SK-N-SH (cell line): ENCODE data around the gene SRPRA. TPM values are rescaled to one million over a fixed set of nuclear protein-coding genes. Genes with fewer than 3 reads are reported as not detected.
A peak's percentile ranks its signal among the peaks of the same experiment; 100 is the strongest.

Source experiments
- CTCF ChIA-PET: fragments of 300-600, 350-600 bp; formaldehyde crosslinking; extraction: SDS; loops from one replicate; lab custom pipeline; 2021; lab: Yijun Ruan, JAX
- POLR2A ChIA-PET: fragments of 350-600 bp; sonication (Branson Sonifier 250); formaldehyde crosslinking; extraction: SDS; loops from one replicate; lab custom pipeline; 2020; ENCODE audit warnings: antibody characterized with exemption, inconsistent platforms; lab: Yijun Ruan, JAX
- DNase-seq: peaks from one replicate; pipeline ENCODE4 v3.0.0; 2012
- H2AFZ ChIP-seq: fragments of 200-600 bp; sonication (generic); 2 replicates; pipeline ENCODE4 v1.8.1; 2016; ENCODE audit warnings: antibody characterized with exemption, mild to moderate bottlenecking, low read depth
- H3F3A ChIP-seq: fragments of 200-600 bp; sonication (generic); replicated peaks from 2 replicates; pipeline ENCODE3; 2016; ENCODE audit warnings: antibody characterized with exemption, mild to moderate bottlenecking; ENCODE audit not compliant: insufficient read depth
- H3K27ac ChIP-seq, 2 experiments: fragments of 200-500 bp in 1 of 2; fragments of 200-600 bp in 1 of 2; sonication (Bioruptor generic) in 1 of 2; sonication (generic), shearing (Covaris generic) in 1 of 2; 2 replicates each; pipeline versions ENCODE4 v1.5.1 to v1.6.1; 2014 to 2016; ENCODE audit warnings: low read depth in 2 of 2, inconsistent platforms in 1 of 2, low read length in 1 of 2, mild to moderate bottlenecking in 1 of 2, mixed read lengths in 1 of 2
- H3K27me3 ChIP-seq: fragments of 200-600 bp; sonication (generic), shearing (Covaris generic); 2 replicates; pipeline ENCODE4 v1.6.1; 2016; ENCODE audit warnings: mixed run types; ENCODE audit not compliant: insufficient read depth
- H3K36me3 ChIP-seq, 2 experiments: fragments of 200-500 bp in 1 of 2; fragments of 200-600 bp in 1 of 2; sonication (Bioruptor generic) in 1 of 2; sonication (generic) in 1 of 2; replicated peaks in 1 of 2; 2 replicates each; pipeline versions ENCODE3 to v1.5.1; 2014 to 2016; ENCODE audit warnings: low read length in 1 of 2, mild to moderate bottlenecking in 1 of 2; ENCODE audit not compliant: insufficient read depth in 2 of 2, control insufficient read depth in 1 of 2
- H3K4me1 ChIP-seq, 2 experiments: fragments of 200-500 bp in 1 of 2; fragments of 200-600 bp in 1 of 2; sonication (Bioruptor generic) in 1 of 2; sonication (generic), shearing (Covaris generic) in 1 of 2; 2 replicates each; pipeline versions ENCODE4 v1.5.1 to v1.6.1; 2014 to 2016; ENCODE audit warnings: low read depth in 1 of 2, low read length in 1 of 2, mixed run types in 1 of 2; ENCODE audit not compliant: insufficient read depth in 2 of 2, control insufficient read depth in 1 of 2
- H3K4me2 ChIP-seq: fragments of 200-600 bp; sonication (generic), shearing (Covaris generic); 2 replicates; pipeline ENCODE4 v1.6.1; 2017; ENCODE audit warnings: mixed run types
- H3K4me3 ChIP-seq, 2 experiments: fragments of 200-500 bp in 1 of 2; fragments of 200-600 bp in 1 of 2; sonication (Bioruptor generic) in 1 of 2; sonication (generic), shearing (Covaris generic) in 1 of 2; 2 replicates each; pipeline versions ENCODE4 v1.5.1 to v1.8.1; 2014 to 2016; ENCODE audit warnings: low read depth in 2 of 2, inconsistent platforms in 1 of 2, low read length in 1 of 2, mild to moderate bottlenecking in 1 of 2, mixed read lengths in 1 of 2, moderate library complexity in 1 of 2
- H3K79me2 ChIP-seq: fragments of 200-600 bp; sonication (generic); 2 replicates; pipeline ENCODE4 v1.8.1; 2017; ENCODE audit warnings: mild to moderate bottlenecking; ENCODE audit not compliant: insufficient read depth
- H3K9ac ChIP-seq: fragments of 200-600 bp; sonication (generic); 2 replicates; pipeline ENCODE4 v1.6.1; 2017; ENCODE audit warnings: mixed run types
- H3K9me2 ChIP-seq: fragments of 200-600 bp; sonication (generic); 2 replicates; pipeline ENCODE4 v1.6.1; 2017; ENCODE audit warnings: mixed run types
- H3K9me3 ChIP-seq: fragments of 200-600 bp; sonication (generic); 2 replicates; pipeline ENCODE4 v1.6.1; 2017; ENCODE audit warnings: mixed run types, mild to moderate bottlenecking, moderate library complexity
- H4K20me1 ChIP-seq: fragments of 200-600 bp; sonication (generic); 2 replicates; pipeline ENCODE4 v1.6.1; 2017; ENCODE audit warnings: mild to moderate bottlenecking, mixed run types; ENCODE audit not compliant: insufficient read depth
- ELF1 ChIP-seq: IDR thresholded peaks from 2 replicates; pipeline ENCODE4 v1.4.0; 2012
- EZH2phosphoT487 ChIP-seq: fragments of 200-600 bp; sonication (generic); IDR thresholded peaks from 2 replicates; pipeline ENCODE4 v1.6.1; 2017; ENCODE audit warnings: low read depth, mixed run types, mild to moderate bottlenecking, antibody characterized with exemption, moderate library complexity, borderline replicate concordance
- FOXJ3 ChIP-seq: sonication (generic); formaldehyde crosslinking; IDR thresholded peaks from 2 replicates; pipeline ENCODE4 v1.5.1; 2020; ENCODE audit warnings: mild to moderate bottlenecking, missing genetic modification reagents
- GATA2 ChIP-seq: sonication (generic); formaldehyde crosslinking; IDR thresholded peaks from 2 replicates; pipeline ENCODE4 v1.5.0; 2020; ENCODE audit warnings: mild to moderate bottlenecking, missing genetic modification reagents
- MXI1 ChIP-seq: IDR thresholded peaks from 2 replicates; pipeline ENCODE4 v1.6.1; 2012; ENCODE audit warnings: mild to moderate bottlenecking, low read depth, low read length, improper control_type of control experiment
- NFIC ChIP-seq: IDR thresholded peaks from 2 replicates; pipeline ENCODE4 v1.4.0; 2012; ENCODE audit warnings: borderline replicate concordance
- RFX5 ChIP-seq: IDR thresholded peaks from 2 replicates; pipeline ENCODE4 v1.6.1; 2012; ENCODE audit warnings: mild to moderate bottlenecking, improper control_type of control experiment, low read length
- SIN3A ChIP-seq: IDR thresholded peaks from 2 replicates; pipeline ENCODE4 v1.6.1; 2012; ENCODE audit warnings: low read depth, mild to moderate bottlenecking, low read length, moderate library complexity, borderline replicate concordance
- TAF1 ChIP-seq: IDR thresholded peaks from 2 replicates; pipeline ENCODE4 v1.6.1; 2012; ENCODE audit warnings: low read depth, mild to moderate bottlenecking, low read length, moderate library complexity, borderline replicate concordance
- TCF12 ChIP-seq: IDR thresholded peaks from 2 replicates; pipeline ENCODE4 v1.4.0; 2012
- TEAD4 ChIP-seq: IDR thresholded peaks from 2 replicates; pipeline ENCODE4 v1.4.0; 2012; ENCODE audit warnings: mild to moderate bottlenecking, borderline replicate concordance; ENCODE audit not compliant: insufficient read depth
- YY1 ChIP-seq: IDR thresholded peaks from 2 replicates; pipeline ENCODE4 v1.4.0; 2012; ENCODE audit warnings: low read depth, mild to moderate bottlenecking
- WGBS: methylation state at CpG from one replicate; pipeline ENCODE4 v1.1.6; 2017; ENCODE audit warnings: low lambda C conversion rate; 5-methylcytosine and 5-hydroxymethylcytosine counted together
- polyA plus RNA-seq, 3 experiments: library from polyadenylated mRNA; depleted of rRNA; stranded (reverse); fragments of >200 nt; gene quantifications; 2 replicates each; pipeline ENCODE4 v1.2.3, GENCODE V29; 2012
- TF ChIP-seq, protein P1 (sequence below): fragments of 200-600 bp; sonication (generic); IDR thresholded peaks from 2 replicates; pipeline ENCODE4 v1.6.1; 2017; ENCODE audit warnings: antibody characterized with exemption, mild to moderate bottlenecking, moderate library complexity
- TF ChIP-seq, protein P2 (sequence below): IDR thresholded peaks from 2 replicates; pipeline ENCODE4; 2012
- TF ChIP-seq, protein P3 (sequence below): IDR thresholded peaks from 2 replicates; pipeline ENCODE4 v1.6.1; 2012; ENCODE audit warnings: mild to moderate bottlenecking, low read depth, low read length, moderate library complexity

The SRPRA gene
- polyA plus RNA-seq, 1 of the 3 experiments (the other 2 are of a cell fraction) = 129 TPM

DNA sequence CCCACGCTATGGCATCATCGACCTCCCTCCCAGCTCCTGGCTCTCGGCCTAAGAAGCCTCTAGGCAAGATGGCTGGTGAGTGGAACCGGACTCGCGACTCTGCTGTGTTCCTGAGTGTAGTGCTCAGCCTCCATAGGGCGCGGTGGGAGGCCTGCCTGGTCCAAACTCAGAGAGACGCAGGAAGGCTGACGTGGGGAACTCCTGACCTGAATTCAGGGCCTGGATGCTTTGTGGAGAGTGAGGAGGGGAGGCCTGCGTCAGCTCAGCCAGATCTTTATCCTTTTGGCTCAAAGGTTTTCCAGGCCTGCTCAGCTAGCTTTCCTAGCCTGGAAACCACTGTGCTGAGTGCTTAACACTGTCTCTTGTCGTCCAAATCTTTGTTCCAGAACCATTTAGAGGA lies 22.2 kb upstream of the SRPRA start:
- Histone ChIP-seq H3K27ac (peak overlapping the region in 1 of 2 experiments; percentile 92; a peak in 2 of 4 replicates), H3K4me2 (no peak overlapping the region), H3F3A (peaks cover 4% of the 10 kb centered on the region), H3K9me3 (no peaks in the 10 kb centered on the region), H3K9me2 (no peaks in the 10 kb centered on the region), H3K4me3 (no peak overlapping the region), H4K20me1 (no peaks in the 10 kb centered on the region), H3K4me1 (peaks cover 0 to 29% of the 10 kb centered on the region in 2 experiments; a peak in 1 of 4 replicates), H2AFZ (no peak overlapping the region), H3K27me3 (no peaks in the 10 kb centered on the region), H3K79me2 (peaks cover 16% of the 10 kb centered on the region), H3K36me3 (peaks cover 22 to 42% of the 10 kb centered on the region in 2 experiments), H3K9ac (no peak overlapping the region)
- ChIA-PET POLR2A (interaction anchor here (0.9 to 2.0 kb wide), 6 partner anchors 9 to 233 kb away, joined by 3 to 11 read pairs (median 5); partner anchors contain the start of genes DCPS, FOXRED1, SRPRA and TIRAP), CTCF (interaction anchor here (0.8 to 1.0 kb wide), 3 partner anchors 10 to 20 kb away, joined by 3 to 6 read pairs (median 3); no protein-coding TSS in a partner anchor)
- 56% methylated on average over 4 of the region's 12 CpGs for WGBS
- peak; percentile 69 for DNase-seq
- TF ChIP-seq, protein P1, sequence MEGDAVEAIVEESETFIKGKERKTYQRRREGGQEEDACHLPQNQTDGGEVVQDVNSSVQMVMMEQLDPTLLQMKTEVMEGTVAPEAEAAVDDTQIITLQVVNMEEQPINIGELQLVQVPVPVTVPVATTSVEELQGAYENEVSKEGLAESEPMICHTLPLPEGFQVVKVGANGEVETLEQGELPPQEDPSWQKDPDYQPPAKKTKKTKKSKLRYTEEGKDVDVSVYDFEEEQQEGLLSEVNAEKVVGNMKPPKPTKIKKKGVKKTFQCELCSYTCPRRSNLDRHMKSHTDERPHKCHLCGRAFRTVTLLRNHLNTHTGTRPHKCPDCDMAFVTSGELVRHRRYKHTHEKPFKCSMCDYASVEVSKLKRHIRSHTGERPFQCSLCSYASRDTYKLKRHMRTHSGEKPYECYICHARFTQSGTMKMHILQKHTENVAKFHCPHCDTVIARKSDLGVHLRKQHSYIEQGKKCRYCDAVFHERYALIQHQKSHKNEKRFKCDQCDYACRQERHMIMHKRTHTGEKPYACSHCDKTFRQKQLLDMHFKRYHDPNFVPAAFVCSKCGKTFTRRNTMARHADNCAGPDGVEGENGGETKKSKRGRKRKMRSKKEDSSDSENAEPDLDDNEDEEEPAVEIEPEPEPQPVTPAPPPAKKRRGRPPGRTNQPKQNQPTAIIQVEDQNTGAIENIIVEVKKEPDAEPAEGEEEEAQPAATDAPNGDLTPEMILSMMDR = no peak
- TF ChIP-seq TEAD4 (no peak), GATA2 (CRISPR knock-in tag) (peak; percentile 83), ELF1 (no peak)
- TF ChIP-seq, all 33 proteins: peak for 1

DNA sequence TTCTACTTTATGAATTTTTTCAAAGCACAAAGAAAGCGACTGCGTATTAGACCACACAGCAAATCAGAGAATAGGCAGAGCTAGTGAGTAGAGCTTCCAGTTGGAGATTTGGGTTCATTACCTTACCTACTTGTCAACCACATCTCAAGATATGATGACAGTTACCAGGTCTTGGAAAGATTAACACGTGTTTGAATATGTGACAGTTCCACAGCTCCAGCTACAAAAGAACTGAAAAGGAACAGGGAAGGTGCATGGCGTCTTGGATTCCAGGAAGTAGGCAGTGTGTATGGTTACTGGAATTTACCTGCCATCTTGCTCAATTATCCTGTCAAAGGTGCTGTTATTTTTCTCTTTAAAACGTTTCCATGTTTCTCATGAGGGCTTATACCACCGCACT lies 19.5 kb upstream of the SRPRA start:
- Histone ChIP-seq H3K27me3 (no peaks in the 10 kb centered on the region), H3K79me2 (peaks cover 33% of the 10 kb centered on the region), H3K27ac (no peak overlapping the region), H3K4me2 (no peak overlapping the region), H3K9me2 (no peaks in the 10 kb centered on the region), H3K4me1 (peaks cover 9 to 32% of the 10 kb centered on the region in 2 experiments; a peak in 1 of 4 replicates), H4K20me1 (peaks cover 6% of the 10 kb centered on the region; the same call in 1 of the 2 replicates), H3K9me3 (no peaks in the 10 kb centered on the region), H3K9ac (no peak overlapping the region), H3K4me3 (no peak overlapping the region), H3F3A (peaks cover 16% of the 10 kb centered on the region), H2AFZ (no peak overlapping the region), H3K36me3 (peaks cover 11 to 30% of the 10 kb centered on the region in 2 experiments)
- DNase-seq = no peak
- POLR2A ChIA-PET = no interaction called here
- CTCF ChIA-PET = no interaction called here
- 86% methylated on average over 6 of the region's 6 CpGs for WGBS
- TF ChIP-seq TAF1 (no peak), EZH2phosphoT487 (no peak), GATA2 (CRISPR knock-in tag) (no peak), ELF1 (no peak), RFX5 (no peak), MXI1 (no peak)

DNA sequence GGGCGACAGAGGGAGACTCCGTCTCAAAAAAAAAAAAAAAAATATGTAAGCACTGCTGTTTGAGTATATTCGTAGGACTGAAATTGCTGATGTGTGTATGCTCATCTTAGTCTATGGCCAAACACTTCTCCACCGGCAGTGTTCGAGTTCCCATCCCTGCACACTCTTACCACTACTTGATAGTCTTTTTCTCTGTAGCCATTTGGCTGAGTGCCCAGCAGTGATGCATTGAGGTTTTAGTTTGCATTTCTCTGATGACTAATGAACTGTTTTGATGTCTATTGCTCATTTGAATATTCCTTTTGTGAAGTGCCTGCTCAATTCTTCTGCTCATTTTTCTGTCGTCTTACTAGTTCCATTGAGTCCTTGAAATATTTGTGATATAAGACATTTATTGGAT lies 16.1 kb upstream of the SRPRA start:
- Histone ChIP-seq H3F3A (peaks cover 14% of the 10 kb centered on the region), H3K4me1 (peaks cover 9 to 13% of the 10 kb centered on the region in 2 experiments; a peak in 1 of 4 replicates), H3K4me2 (peak overlapping the region; percentile 96; the same call in 1 of the 2 replicates), H3K27ac (peak overlapping the region in 1 of 2 experiments; percentile 30; a peak in 2 of 4 replicates), H3K27me3 (no peaks in the 10 kb centered on the region), H4K20me1 (peaks cover 6% of the 10 kb centered on the region; the same call in 1 of the 2 replicates), H3K36me3 (peaks cover 5 to 11% of the 10 kb centered on the region in 2 experiments), H3K9ac (no peak overlapping the region), H3K9me3 (no peaks in the 10 kb centered on the region), H3K4me3 (no peak overlapping the region), H3K79me2 (peaks cover 37% of the 10 kb centered on the region), H2AFZ (no peak overlapping the region), H3K9me2 (no peaks in the 10 kb centered on the region)
- 50% methylated on average over 6 of the region's 6 CpGs for WGBS
- no peak for DNase-seq
- ChIA-PET CTCF (no interaction called here), POLR2A (no interaction called here)
- TF ChIP-seq ELF1 (no peak), TEAD4 (no peak), YY1 (no peak), FOXJ3 (no peak), TCF12 (no peak), NFIC (peak; percentile 94), SIN3A (no peak)
- TF ChIP-seq, protein P2, sequence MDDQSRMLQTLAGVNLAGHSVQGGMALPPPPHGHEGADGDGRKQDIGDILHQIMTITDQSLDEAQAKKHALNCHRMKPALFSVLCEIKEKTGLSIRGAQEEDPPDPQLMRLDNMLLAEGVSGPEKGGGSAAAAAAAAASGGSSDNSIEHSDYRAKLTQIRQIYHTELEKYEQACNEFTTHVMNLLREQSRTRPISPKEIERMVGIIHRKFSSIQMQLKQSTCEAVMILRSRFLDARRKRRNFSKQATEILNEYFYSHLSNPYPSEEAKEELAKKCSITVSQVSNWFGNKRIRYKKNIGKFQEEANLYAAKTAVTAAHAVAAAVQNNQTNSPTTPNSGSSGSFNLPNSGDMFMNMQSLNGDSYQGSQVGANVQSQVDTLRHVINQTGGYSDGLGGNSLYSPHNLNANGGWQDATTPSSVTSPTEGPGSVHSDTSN = peak; percentile 45; the same call in 1 of the 2 replicates
- TF ChIP-seq, protein P3, sequence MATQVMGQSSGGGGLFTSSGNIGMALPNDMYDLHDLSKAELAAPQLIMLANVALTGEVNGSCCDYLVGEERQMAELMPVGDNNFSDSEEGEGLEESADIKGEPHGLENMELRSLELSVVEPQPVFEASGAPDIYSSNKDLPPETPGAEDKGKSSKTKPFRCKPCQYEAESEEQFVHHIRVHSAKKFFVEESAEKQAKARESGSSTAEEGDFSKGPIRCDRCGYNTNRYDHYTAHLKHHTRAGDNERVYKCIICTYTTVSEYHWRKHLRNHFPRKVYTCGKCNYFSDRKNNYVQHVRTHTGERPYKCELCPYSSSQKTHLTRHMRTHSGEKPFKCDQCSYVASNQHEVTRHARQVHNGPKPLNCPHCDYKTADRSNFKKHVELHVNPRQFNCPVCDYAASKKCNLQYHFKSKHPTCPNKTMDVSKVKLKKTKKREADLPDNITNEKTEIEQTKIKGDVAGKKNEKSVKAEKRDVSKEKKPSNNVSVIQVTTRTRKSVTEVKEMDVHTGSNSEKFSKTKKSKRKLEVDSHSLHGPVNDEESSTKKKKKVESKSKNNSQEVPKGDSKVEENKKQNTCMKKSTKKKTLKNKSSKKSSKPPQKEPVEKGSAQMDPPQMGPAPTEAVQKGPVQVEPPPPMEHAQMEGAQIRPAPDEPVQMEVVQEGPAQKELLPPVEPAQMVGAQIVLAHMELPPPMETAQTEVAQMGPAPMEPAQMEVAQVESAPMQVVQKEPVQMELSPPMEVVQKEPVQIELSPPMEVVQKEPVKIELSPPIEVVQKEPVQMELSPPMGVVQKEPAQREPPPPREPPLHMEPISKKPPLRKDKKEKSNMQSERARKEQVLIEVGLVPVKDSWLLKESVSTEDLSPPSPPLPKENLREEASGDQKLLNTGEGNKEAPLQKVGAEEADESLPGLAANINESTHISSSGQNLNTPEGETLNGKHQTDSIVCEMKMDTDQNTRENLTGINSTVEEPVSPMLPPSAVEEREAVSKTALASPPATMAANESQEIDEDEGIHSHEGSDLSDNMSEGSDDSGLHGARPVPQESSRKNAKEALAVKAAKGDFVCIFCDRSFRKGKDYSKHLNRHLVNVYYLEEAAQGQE = no peak
